Psoas muscle (tissue), 8 donors: ENCODE measurements around the gene TMEM186. TPM values are rescaled to one million over a fixed set of nuclear protein-coding genes. Genes with fewer than 3 reads are reported as not detected.

Source experiments
- ATAC-seq, 4 donors: fragments of 200-7000 bp; cut with Tn5 transposase; one replicate each; pipeline ENCODE4 v1.9.1; 2020; ENCODE audit warnings: moderate library complexity in 3 of 4, mild to moderate bottlenecking in 2 of 4
- DNase-seq, 2 donors: peaks; one replicate each; pipeline ENCODE4 v3.0.0-alpha.2; 2020
- H3K27ac ChIP-seq: fragments of 200-600 bp; one replicate; pipeline ENCODE4 v1.8.0; 2022
- H3K27me3 ChIP-seq, 3 donors: fragments of 200-600 bp in 1 of 3; one replicate each; pipeline versions ENCODE4 v1.6.1 to v1.8.0; 2013 to 2022; ENCODE audit warnings: low read length in 2 of 3, mild to moderate bottlenecking in 2 of 3, moderate library complexity in 1 of 3; ENCODE audit not compliant: insufficient read depth in 3 of 3
- H3K36me3 ChIP-seq, 2 donors: fragments of 200-600 bp in 1 of 2; one replicate each; pipeline versions ENCODE4 v1.6.1 to v1.8.0; 2013 to 2022; ENCODE audit warnings: low read depth in 1 of 2, mild to moderate bottlenecking in 1 of 2, moderate library complexity in 1 of 2; ENCODE audit not compliant: insufficient read depth in 1 of 2
- H3K4me1 ChIP-seq: fragments of 200-600 bp; one replicate; pipeline ENCODE4 v1.8.0; 2022
- H3K4me3 ChIP-seq: fragments of 200-600 bp; one replicate; pipeline ENCODE4 v1.8.0; 2022; ENCODE audit warnings: mild to moderate bottlenecking
- H3K9me3 ChIP-seq: fragments of 200-600 bp; one replicate; pipeline ENCODE4 v1.8.0; 2022
- CTCF ChIP-seq: fragments of 200-600 bp; IDR thresholded peaks from one replicate; pipeline ENCODE4 v1.8.0; 2022; ENCODE audit warnings: antibody characterized with exemption
- WGBS, 3 donors: extraction: QIAGEN DNeasy Blood & Tissue Kit; methylation state at CpG; one replicate each; pipeline versions ENCODE4 v1.1.6 to v1.1.7; 2013; 5-methylcytosine and 5-hydroxymethylcytosine counted together
- intact Hi-C, 2 donors: fragments of 100-400 bp; cut with DNase I; formaldehyde crosslinking; loops; one replicate each; pipeline versions ENCODE4 v1.11.0 to v1.14.2; 2022
- polyA plus RNA-seq, 3 donors: library from polyadenylated mRNA; stranded (reverse); fragments of 200-250 nt; gene quantifications; one replicate each; pipeline ENCODE4 v1.2.3, GENCODE V29; 2013
- total RNA-seq, 4 donors: library from RNA; stranded (reverse); fragmentation: NEBNext Ultra II Directional in 2 of 4; extraction: Animal tissue kit (Norgen Biotek cat#: 25700) in 2 of 4; gene quantifications; one replicate each; pipeline versions ENCODE4 v1.2.1 to v1.2.4, GENCODE V29; 2021 to 2023
- donor health status: healthy with polysubstance abuse.
- donor health status: DM: no; HTN: no; CAD: no; lungs with moderate emphysema.
- donor health status: Bipolar disorder and iron deficiency.
- donor health status: healthy.
- donor health status: DM: yes; HTN: yes; CAD: no.
- donor health status: DM: no; HTN: no; CAD: no.
- donor health status: DM: no; HTN: no; CAD: no.
- donor health status: DM: yes; HTN: yes; CAD: no.

TMEM186 gene
- total and polyA plus RNA-seq, 7 donors: 10.6 to 28.1 (median 14.4) TPM

- DNase-seq (no peak), ATAC-seq (no peak)
- Histone ChIP-seq H3K27ac (no peak overlapping the region), H3K4me3 (no peak overlapping the region), H3K27me3 (no peaks in the 10 kb centered on the region), H3K36me3 (peaks cover 5 to 49% of the 10 kb centered on the region in 2 donors), H3K4me1 (no peaks in the 10 kb centered on the region), H3K9me3 (no peaks in the 10 kb centered on the region)
- intact Hi-C loops: no loop called here
- WGBS, 3 donors: 94 to 96% (median 95%) methylated on average over 8 of the region's 8 CpGs
- TF ChIP-seq CTCF: no peak
These were observed 31.2 kb upstream of the TMEM186 start for GRCh38 chr16:8828541-8829165.

GRCh38 chr16:8826278-8826879, 28.9 kb upstream of the TMEM186 start:
- Histone ChIP-seq H3K4me3 (no peak overlapping the region), H3K27ac (no peak overlapping the region), H3K9me3 (no peaks in the 10 kb centered on the region), H3K4me1 (no peaks in the 10 kb centered on the region), H3K36me3 (peaks cover 5 to 49% of the 10 kb centered on the region in 2 donors), H3K27me3 (no peaks in the 10 kb centered on the region)
- intact Hi-C loops: no loop called here
- ATAC-seq (no peak), DNase-seq (no peak)
- 61 to 94% (median 75%) methylated on average over 3 of the region's 3 CpGs for WGBS, 3 donors
- TF ChIP-seq CTCF: no peak

- Histone ChIP-seq H3K27ac (no peak overlapping the region), H3K9me3 (no peaks in the 10 kb centered on the region), H3K4me1 (no peaks in the 10 kb centered on the region), H3K4me3 (no peak overlapping the region), H3K36me3 (peaks cover 0 to 63% of the 10 kb centered on the region in 2 donors), H3K27me3 (no peaks in the 10 kb centered on the region)
- DNase-seq: no peak
- TF ChIP-seq CTCF: no peak
- whole genome bisulfite sequencing, 3 donors: 93 to 96% (median 96%) methylated on average over 3 of the region's 3 CpGs
- intact Hi-C loops: no loop called here
- ATAC-seq: no peak
These were observed 25.0 kb upstream of the TMEM186 start for GRCh38 chr16:8822403-8822802.

- H3K36me3 ChIP-seq: peaks cover 6 to 82% of the 10 kb centered on the region in 2 donors
- intact Hi-C loops: no loop called here
These were observed 22.1 kb upstream of the TMEM186 start for GRCh38 chr16:8819411-8820034.

More at GRCh38 chr16:8819411-8820034, 22.1 kb upstream of the TMEM186 start:
- Histone ChIP-seq H3K4me1 (no peaks in the 10 kb centered on the region), H3K27me3 (no peaks in the 10 kb centered on the region), H3K9me3 (no peaks in the 10 kb centered on the region), H3K27ac (no peak overlapping the region), H3K4me3 (no peak overlapping the region)
- TF ChIP-seq CTCF: no peak
- no peak for DNase-seq
- 82 to 85% (median 83%) methylated on average over 6 of the region's 6 CpGs for WGBS, 3 donors
- ATAC-seq: no peak
